ENCODE results near the gene RELN. TPM values are rescaled to one million over a fixed set of nuclear protein-coding genes. Genes with fewer than 3 reads are reported as not detected.

RELN gene
- total RNA-seq, 1 donor from 2014 or later = 7.3 TPM

- H3K27ac Mint-ChIP-seq = no peak overlapping the region
- H3K9me3 Mint-ChIP-seq = no peaks in the 10 kb centered on the region
- H3K27me3 Mint-ChIP-seq (ENCODE audit: low read depth) = peaks cover 39% of the 10 kb centered on the region
- H3K4me3 Mint-ChIP-seq = no peak overlapping the region
- H3K4me1 Mint-ChIP-seq = no peaks in the 10 kb centered on the region
- no peak for TF ChIP-seq CTCF (IDR thresholded peaks at IDR 0.05; ENCODE audit: unreplicated experiment)
- H3K36me3 Mint-ChIP-seq = no peaks in the 10 kb centered on the region
- no peak for DNase-seq (ENCODE audit: low spot score in 2 of 2, unreplicated experiment in 2 of 2)
These were observed 520.1 kb downstream of the RELN start for GRCh38 chr7:103469095-103469948.

- Mint-ChIP-seq H3K27me3 (ENCODE audit: low read depth) (peaks cover 40% of the 10 kb centered on the region), H3K4me3 (no peak overlapping the region), H3K4me1 (no peaks in the 10 kb centered on the region), H3K27ac (no peak overlapping the region), H3K9me3 (no peaks in the 10 kb centered on the region), H3K36me3 (no peaks in the 10 kb centered on the region)
- no peak for DNase-seq (ENCODE audit: low spot score in 2 of 2, unreplicated experiment in 2 of 2)
- no peak for TF ChIP-seq CTCF (IDR thresholded peaks at IDR 0.05; ENCODE audit: unreplicated experiment)
These were observed 522.6 kb downstream of the RELN start for GRCh38 chr7:103466814-103467213.

- Mint-ChIP-seq H3K36me3 (no peaks in the 10 kb centered on the region), H3K27me3 (ENCODE audit: low read depth) (peaks cover 37% of the 10 kb centered on the region), H3K9me3 (no peaks in the 10 kb centered on the region), H3K4me1 (no peaks in the 10 kb centered on the region), H3K27ac (no peak overlapping the region), H3K4me3 (no peak overlapping the region)
- no peak for TF ChIP-seq CTCF (IDR thresholded peaks at IDR 0.05; ENCODE audit: unreplicated experiment)
- DNase-seq (ENCODE audit: low spot score in 2 of 2, unreplicated experiment in 2 of 2) = no peak
These were observed 527.1 kb downstream of the RELN start for GRCh38 chr7:103462358-103462757.

- peaks cover 5% of the 10 kb centered on the region for H3K4me1 Mint-ChIP-seq
- no peak overlapping the region for H3K4me3 Mint-ChIP-seq
- DNase-seq (ENCODE audit: low spot score in 2 of 2, unreplicated experiment in 2 of 2) = peak in 1 of 2 experiments; percentile 59
- peaks cover 12% of the 10 kb centered on the region for H3K9me3 Mint-ChIP-seq
- H3K36me3 Mint-ChIP-seq = no peaks in the 10 kb centered on the region
- peaks cover 94% of the 10 kb centered on the region for H3K27me3 Mint-ChIP-seq (ENCODE audit: low read depth)
- peak; percentile 20 for TF ChIP-seq CTCF (IDR thresholded peaks at IDR 0.05; ENCODE audit: unreplicated experiment)
- no peak overlapping the region for H3K27ac Mint-ChIP-seq
These were observed 542.1 kb downstream of the RELN start for GRCh38 chr7:103447073-103447960.

GRCh38 chr7:103446049-103446520 is 543.4 kb downstream of the RELN start, which contains the start of gene SLC26A5:
TSS of gene SLC26A5 (minus strand) at chr7:103446207. CDS start at chr7:103421514, 24,693 bp downstream.
- Mint-ChIP-seq H3K27ac (no peak within 1 kb of the TSS), H3K36me3 (no peaks in the 10 kb centered on the region), H3K9me3 (peaks cover 2% of the 10 kb centered on the region), H3K27me3 (ENCODE audit: low read depth) (peaks cover 95% of the 10 kb centered on the region), H3K4me3 (peak within 1 kb of the TSS; percentile 60), H3K4me1 (peaks cover 5% of the 10 kb centered on the region)
- peak in 1 of 2 experiments; percentile 43 for DNase-seq (ENCODE audit: low spot score in 2 of 2, unreplicated experiment in 2 of 2)
- TF ChIP-seq CTCF (IDR thresholded peaks at IDR 0.05; ENCODE audit: unreplicated experiment) = no peak

Measured in mesothelial cell of epicardium (in vitro differentiated cells).